ENCODE measurements around the gene ADORA2A.

The ADORA2A gene

DNA sequence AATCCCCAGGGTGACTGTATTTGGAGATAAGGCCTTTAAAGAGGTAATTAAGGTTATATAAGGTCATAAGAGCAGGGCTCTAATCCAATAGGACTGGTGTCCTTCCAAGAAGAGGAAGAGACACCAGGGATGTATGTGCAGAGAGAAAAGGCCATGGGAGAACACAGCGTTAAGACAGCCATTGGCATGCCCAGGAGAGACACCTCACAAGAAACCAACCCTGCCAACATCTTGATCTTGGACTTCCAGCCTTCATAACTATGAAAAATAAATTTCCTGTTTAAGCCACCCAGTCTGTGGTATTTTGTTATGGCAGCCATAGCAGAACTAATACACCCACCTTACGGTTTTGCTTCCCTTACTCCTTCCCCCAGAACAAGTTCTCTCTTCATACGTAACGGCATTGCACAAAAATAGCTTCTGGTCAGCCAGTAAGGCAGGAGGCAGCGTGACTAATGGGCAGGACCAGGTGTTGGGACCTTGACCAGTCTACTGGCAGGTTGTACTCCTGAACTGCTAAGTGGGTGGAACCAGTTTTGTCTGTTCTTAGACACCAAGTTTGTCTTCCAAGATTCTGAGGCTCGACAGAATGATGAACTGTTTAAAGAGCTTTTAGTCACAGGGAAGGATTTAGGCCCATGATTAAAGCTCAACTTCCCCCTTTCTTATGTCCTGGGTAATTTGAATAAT lies 35.8 kb downstream of the ADORA2A start:
- Histone ChIP-seq H3K27ac (no peak overlapping the region), H2AFZ (ENCODE audit: low read depth) (no peak overlapping the region), H4K20me1 (ENCODE audit: insufficient read depth) (no peaks in the 10 kb centered on the region), H3K27me3 (ENCODE audit: insufficient read depth, low read depth) (no peaks in the 10 kb centered on the region), H3K9ac (no peak overlapping the region), H3K4me1 (ENCODE audit: low read depth, poor library complexity, severe bottlenecking) (peaks cover 77% of the 10 kb centered on the region), H3K79me2 (ENCODE audit: insufficient read depth, low read depth) (no peaks in the 10 kb centered on the region), H3K4me3 (IDR thresholded peaks at IDR 0.05; ENCODE audit: insufficient read depth, low read depth, low read length) (no peak overlapping the region), H3K4me2 (no peak overlapping the region), H3K36me3 (ENCODE audit: insufficient read depth) (no peaks in the 10 kb centered on the region)
- TF ChIP-seq, protein P1, sequence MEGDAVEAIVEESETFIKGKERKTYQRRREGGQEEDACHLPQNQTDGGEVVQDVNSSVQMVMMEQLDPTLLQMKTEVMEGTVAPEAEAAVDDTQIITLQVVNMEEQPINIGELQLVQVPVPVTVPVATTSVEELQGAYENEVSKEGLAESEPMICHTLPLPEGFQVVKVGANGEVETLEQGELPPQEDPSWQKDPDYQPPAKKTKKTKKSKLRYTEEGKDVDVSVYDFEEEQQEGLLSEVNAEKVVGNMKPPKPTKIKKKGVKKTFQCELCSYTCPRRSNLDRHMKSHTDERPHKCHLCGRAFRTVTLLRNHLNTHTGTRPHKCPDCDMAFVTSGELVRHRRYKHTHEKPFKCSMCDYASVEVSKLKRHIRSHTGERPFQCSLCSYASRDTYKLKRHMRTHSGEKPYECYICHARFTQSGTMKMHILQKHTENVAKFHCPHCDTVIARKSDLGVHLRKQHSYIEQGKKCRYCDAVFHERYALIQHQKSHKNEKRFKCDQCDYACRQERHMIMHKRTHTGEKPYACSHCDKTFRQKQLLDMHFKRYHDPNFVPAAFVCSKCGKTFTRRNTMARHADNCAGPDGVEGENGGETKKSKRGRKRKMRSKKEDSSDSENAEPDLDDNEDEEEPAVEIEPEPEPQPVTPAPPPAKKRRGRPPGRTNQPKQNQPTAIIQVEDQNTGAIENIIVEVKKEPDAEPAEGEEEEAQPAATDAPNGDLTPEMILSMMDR (conservative IDR thresholded peaks at IDR 0.05; ENCODE audit: low read depth, low read length), result no peak

- no peak overlapping the region for H3K4me3 ChIP-seq (IDR thresholded peaks at IDR 0.05; ENCODE audit: insufficient read depth, low read depth, low read length)
- H3K4me1 ChIP-seq (ENCODE audit: low read depth, poor library complexity, severe bottlenecking), result peaks cover 58% of the 10 kb centered on the region
Observed at GRCh38 chr22:24465566-24465965, 38.2 kb downstream of the ADORA2A start.

DNA sequence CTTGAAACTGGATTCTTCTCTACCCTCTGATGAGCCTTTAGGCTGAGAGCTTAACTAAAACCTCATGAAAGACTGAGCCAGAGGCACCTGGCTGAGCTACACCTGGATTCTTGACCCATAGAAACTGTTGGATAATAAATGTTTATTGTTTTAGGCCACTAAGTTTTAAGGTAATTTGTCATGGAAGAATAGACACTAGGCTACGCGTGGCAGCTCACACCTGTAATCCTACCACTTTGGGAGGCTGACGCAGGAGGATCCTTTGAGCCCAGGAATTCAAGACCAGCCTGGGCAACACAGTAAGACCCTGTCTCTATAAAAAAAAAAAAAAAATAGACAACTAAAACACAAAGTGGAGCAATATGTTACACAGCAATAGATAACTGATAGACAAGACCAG lies 38.6 kb downstream of the ADORA2A start:
- Histone ChIP-seq H4K20me1 (ENCODE audit: insufficient read depth) (no peaks in the 10 kb centered on the region), H3K9ac (no peak overlapping the region), H3K4me3 (IDR thresholded peaks at IDR 0.05; ENCODE audit: insufficient read depth, low read depth, low read length) (no peak overlapping the region), H3K79me2 (ENCODE audit: insufficient read depth, low read depth) (no peaks in the 10 kb centered on the region), H3K4me1 (ENCODE audit: low read depth, poor library complexity, severe bottlenecking) (peaks cover 56% of the 10 kb centered on the region), H3K27me3 (ENCODE audit: insufficient read depth, low read depth) (no peaks in the 10 kb centered on the region), H2AFZ (ENCODE audit: low read depth) (no peak overlapping the region), H3K4me2 (no peak overlapping the region), H3K36me3 (ENCODE audit: insufficient read depth) (no peaks in the 10 kb centered on the region), H3K27ac (no peak overlapping the region)
- TF ChIP-seq, protein P1 (conservative IDR thresholded peaks at IDR 0.05; ENCODE audit: low read depth, low read length), result no peak

More at GRCh38 chr22:24465566-24465965, 38.2 kb downstream of the ADORA2A start:
- H3K27ac ChIP-seq, result no peak overlapping the region
- H3K27me3 ChIP-seq (ENCODE audit: insufficient read depth, low read depth), result no peaks in the 10 kb centered on the region
- H3K9ac ChIP-seq, result no peak overlapping the region
- TF ChIP-seq, protein P1 (conservative IDR thresholded peaks at IDR 0.05; ENCODE audit: low read depth, low read length), result no peak
- H4K20me1 ChIP-seq (ENCODE audit: insufficient read depth), result no peaks in the 10 kb centered on the region
- no peak overlapping the region for H3K4me2 ChIP-seq
- H3K79me2 ChIP-seq (ENCODE audit: insufficient read depth, low read depth), result no peaks in the 10 kb centered on the region
- H2AFZ ChIP-seq (ENCODE audit: low read depth), result no peak overlapping the region
- no peaks in the 10 kb centered on the region for H3K36me3 ChIP-seq (ENCODE audit: insufficient read depth)

DNA sequence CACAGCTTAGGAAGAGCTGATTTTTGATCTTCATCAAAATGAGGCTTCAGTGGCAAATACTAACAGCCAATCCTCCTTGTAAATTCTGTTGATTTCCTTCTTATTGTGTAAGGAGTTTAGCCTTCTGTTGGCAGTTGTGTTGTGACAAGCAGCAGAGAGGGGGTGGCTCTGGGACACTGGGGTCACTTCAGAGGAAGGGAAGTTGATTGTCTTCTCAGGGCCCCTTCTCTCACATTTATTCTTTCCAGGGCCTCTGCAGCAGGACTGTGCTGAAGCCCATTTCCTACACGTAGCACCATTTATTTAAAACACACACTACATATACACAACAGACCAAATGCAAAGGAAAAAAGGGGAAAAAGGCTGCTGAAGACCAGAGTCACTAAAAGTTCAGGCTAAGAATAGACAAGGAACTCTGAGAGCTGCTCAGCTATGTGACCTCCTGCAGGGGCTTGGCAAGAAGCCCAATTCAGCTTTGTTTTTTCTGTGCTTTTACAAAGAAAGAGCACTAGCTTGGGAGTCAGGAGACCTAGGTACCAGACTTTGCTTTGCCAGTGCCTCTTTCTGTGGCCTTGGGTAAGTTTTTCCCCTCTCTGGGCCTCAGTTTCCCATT lies 39.4 kb downstream of the ADORA2A start:
- Histone ChIP-seq H3K9ac (no peak overlapping the region), H3K27ac (peak overlapping the region; percentile 16; the same call in 1 of the 2 replicates), H3K4me2 (peak overlapping the region; percentile 79), H3K27me3 (ENCODE audit: insufficient read depth, low read depth) (no peaks in the 10 kb centered on the region), H3K4me1 (ENCODE audit: low read depth, poor library complexity, severe bottlenecking) (peaks cover 48% of the 10 kb centered on the region), H3K36me3 (ENCODE audit: insufficient read depth) (no peaks in the 10 kb centered on the region), H2AFZ (ENCODE audit: low read depth) (peak overlapping the region; percentile 2; the same call in 1 of the 2 replicates), H3K79me2 (ENCODE audit: insufficient read depth, low read depth) (no peaks in the 10 kb centered on the region), H4K20me1 (ENCODE audit: insufficient read depth) (no peaks in the 10 kb centered on the region), H3K4me3 (IDR thresholded peaks at IDR 0.05; ENCODE audit: insufficient read depth, low read depth, low read length) (no peak overlapping the region)
- TF ChIP-seq, protein P1 (conservative IDR thresholded peaks at IDR 0.05; ENCODE audit: low read depth, low read length), result no peak

Data from KMS-11 (cell line).